HCT116 (cell line): ENCODE measurements around the gene SYNPR. TPM values are rescaled to one million over a fixed set of nuclear protein-coding genes. Genes with fewer than 3 reads are reported as not detected.

Source experiments
- ATAC-seq: fragments of 200-7000 bp; cut with Tn5 transposase; 2 replicates; pipeline ENCODE4 v1.9.1; 2020; ENCODE audit warnings: mild to moderate bottlenecking, moderate library complexity
- BruUV-seq: library from RNA; stranded (reverse); fragments of 400-500 nt; replicated peaks from 2 replicates; lab custom pipeline; 2021; lab: Mats Ljungman, UMichigan
- CTCF ChIA-PET: fragments of 300-600 bp; sonication (Branson Sonifier 250); formaldehyde crosslinking; loops from one replicate; lab custom pipeline; 2021; ENCODE audit warnings: antibody characterized with exemption; lab: Charles Lee
- POLR2A ChIA-PET: fragments of 300-600, 350-600 bp; sonication (Branson Sonifier 250); formaldehyde crosslinking; loops from one replicate; lab custom pipeline; 2021; ENCODE audit warnings: antibody characterized with exemption; lab: Charles Lee
- RAD21 ChIA-PET, 2 experiments: fragments of 300-600 bp; sonication (Branson Sonifier 250); formaldehyde crosslinking; loops; one replicate each; lab custom pipeline; 2023; ENCODE audit warnings: low total read pairs in 2 of 2; ENCODE audit not compliant: uncharacterized antibody in 2 of 2, unreplicated experiment in 2 of 2, low non-redundant PET in 1 of 2; lab: Charles Lee
- DNase-seq: peaks from one replicate; pipeline ENCODE4 v3.0.0-alpha.2; 2010; ENCODE audit warnings: low read depth, low spot score
- H2AFZ ChIP-seq: fragments of 200-600 bp; shearing (Covaris generic), sonication (generic); 2 replicates; pipeline ENCODE4 v1.6.1; 2017; ENCODE audit warnings: low read depth, mixed run types, mixed read lengths, antibody characterized with exemption, low read length; ENCODE audit not compliant: poor library complexity, severe bottlenecking
- H3K27ac ChIP-seq: 2 replicates; pipeline ENCODE4 v1.5.1; 2012; ENCODE audit warnings: low read depth, low read length
- H3K27me3 ChIP-seq: fragments of 200-600 bp; sonication (generic); 2 replicates; pipeline ENCODE4 v1.6.1; 2016; ENCODE audit warnings: mixed run types, low read length, mixed read lengths; ENCODE audit not compliant: insufficient read depth
- H3K36me3 ChIP-seq, 2 experiments: fragments of 200-500 bp in 1 of 2; fragments of 200-600 bp in 1 of 2; sonication (Bioruptor generic) in 1 of 2; sonication (generic) in 1 of 2; 2 replicates each; pipeline versions ENCODE4 v1.5.1 to v1.6.1; 2014 to 2016; ENCODE audit warnings: low read length in 2 of 2, inconsistent platforms in 1 of 2, mixed read lengths in 1 of 2, mixed run types in 1 of 2; ENCODE audit not compliant: insufficient read depth in 2 of 2, control insufficient read depth in 1 of 2
- H3K4me1 ChIP-seq, 2 experiments: fragments of 200-600 bp in 1 of 2; sonication (generic) in 1 of 2; 2 replicates each; pipeline versions ENCODE4 v1.5.1 to v1.6.1; 2012 to 2017; ENCODE audit warnings: low read length in 2 of 2, inconsistent platforms in 1 of 2, mild to moderate bottlenecking in 1 of 2, mixed read lengths in 1 of 2, mixed run types in 1 of 2, moderate library complexity in 1 of 2; ENCODE audit not compliant: insufficient read depth in 2 of 2, control insufficient read depth in 1 of 2
- H3K4me2 ChIP-seq: fragments of 200-600 bp; sonication (generic); 2 replicates; pipeline ENCODE4 v1.6.1; 2017; ENCODE audit warnings: mixed run types, low read length, mixed read lengths
- H3K4me3 ChIP-seq, 2 experiments: fragments of 200-600 bp in 1 of 2; sonication (generic) in 1 of 2; replicated peaks in 1 of 2; 2 replicates each; pipeline ENCODE4 v1.5.1; 2011 to 2016; ENCODE audit warnings: low read length in 2 of 2, control low read depth in 1 of 2, low read depth in 1 of 2, mild to moderate bottlenecking in 1 of 2, mixed read lengths in 1 of 2, mixed run types in 1 of 2
- H3K79me2 ChIP-seq: fragments of 200-600 bp; sonication (generic); 2 replicates; pipeline ENCODE4 v1.6.1; 2017; ENCODE audit warnings: mild to moderate bottlenecking, mixed run types, low read length, moderate library complexity, mixed read lengths; ENCODE audit not compliant: insufficient read depth
- H3K9ac ChIP-seq: fragments of 200-600 bp; sonication (generic); 2 replicates; pipeline ENCODE4 v1.6.1; 2016; ENCODE audit warnings: low read length, mixed read lengths
- H3K9me2 ChIP-seq: fragments of 200-600 bp; sonication (generic), shearing (Covaris generic); 2 replicates; pipeline ENCODE4 v1.6.1; 2017; ENCODE audit warnings: mixed run types, mild to moderate bottlenecking, moderate library complexity; ENCODE audit not compliant: insufficient read depth
- H3K9me3 ChIP-seq, 2 experiments: fragments of 200-500 bp in 1 of 2; fragments of 200-600 bp in 1 of 2; sonication (Bioruptor generic) in 1 of 2; sonication (generic) in 1 of 2; 2 replicates each; pipeline ENCODE4 v1.6.1; 2014 to 2017; ENCODE audit warnings: low read length in 2 of 2, mixed read lengths in 2 of 2, inconsistent platforms in 1 of 2, low read depth in 1 of 2, mild to moderate bottlenecking in 1 of 2, mixed run types in 1 of 2, moderate library complexity in 1 of 2; ENCODE audit not compliant: control insufficient read depth in 1 of 2, insufficient read depth in 1 of 2
- H4K20me1 ChIP-seq: fragments of 200-600 bp; sonication (generic), shearing (Covaris generic); 2 replicates; pipeline ENCODE4 v1.6.1; 2017; ENCODE audit warnings: mixed run types, mild to moderate bottlenecking, moderate library complexity; ENCODE audit not compliant: insufficient read depth
- EZH2phosphoT487 ChIP-seq: fragments of 200-600 bp; IDR thresholded peaks from 2 replicates; pipeline ENCODE4 v1.6.1; 2018; ENCODE audit warnings: antibody characterized with exemption, borderline replicate concordance
- POLR2A ChIP-seq: IDR thresholded peaks from 2 replicates; pipeline ENCODE4 v1.7.0; 2011; ENCODE audit warnings: borderline replicate concordance; ENCODE audit not compliant: insufficient read depth, insufficient read length; ENCODE audit errors: extremely low read depth
- SIN3A ChIP-seq: IDR thresholded peaks from 2 replicates; pipeline ENCODE4 v1.6.1; 2012; ENCODE audit warnings: low read depth
- SP1 ChIP-seq: IDR thresholded peaks from 2 replicates; pipeline ENCODE4 v1.6.1; 2012; ENCODE audit warnings: low read depth
- TCF7L2 ChIP-seq: IDR thresholded peaks from 2 replicates; pipeline ENCODE4 v1.7.0; 2011; ENCODE audit warnings: borderline replicate concordance, inconsistent platforms; ENCODE audit not compliant: insufficient read depth, insufficient read length; ENCODE audit errors: extremely low read depth
- intact Hi-C: fragments of 100-400 bp; cut with micrococcal nuclease; formaldehyde crosslinking; loops from 2 replicates; pipeline ENCODE4 v1.10.0; 2022
- total RNA-seq: library from RNA; stranded (reverse); gene quantifications from one replicate; pipeline ENCODE4 v1.2.1, GENCODE V29; 2021; ENCODE audit not compliant: unreplicated experiment
- TF ChIP-seq, protein P1 (sequence below): IDR thresholded peaks from 2 replicates; pipeline ENCODE4 v1.6.1; 2012; ENCODE audit warnings: low read depth

The SYNPR gene
- total RNA-seq, 1 experiment from 2014 or later, result not detected

GRCh38 chr3:63478990-63479660, 201.0 kb downstream of the SYNPR start (continued):
- TF ChIP-seq TCF7L2 (no peak), SP1 (no peak), POLR2A (no peak)
- TF ChIP-seq, protein P1, sequence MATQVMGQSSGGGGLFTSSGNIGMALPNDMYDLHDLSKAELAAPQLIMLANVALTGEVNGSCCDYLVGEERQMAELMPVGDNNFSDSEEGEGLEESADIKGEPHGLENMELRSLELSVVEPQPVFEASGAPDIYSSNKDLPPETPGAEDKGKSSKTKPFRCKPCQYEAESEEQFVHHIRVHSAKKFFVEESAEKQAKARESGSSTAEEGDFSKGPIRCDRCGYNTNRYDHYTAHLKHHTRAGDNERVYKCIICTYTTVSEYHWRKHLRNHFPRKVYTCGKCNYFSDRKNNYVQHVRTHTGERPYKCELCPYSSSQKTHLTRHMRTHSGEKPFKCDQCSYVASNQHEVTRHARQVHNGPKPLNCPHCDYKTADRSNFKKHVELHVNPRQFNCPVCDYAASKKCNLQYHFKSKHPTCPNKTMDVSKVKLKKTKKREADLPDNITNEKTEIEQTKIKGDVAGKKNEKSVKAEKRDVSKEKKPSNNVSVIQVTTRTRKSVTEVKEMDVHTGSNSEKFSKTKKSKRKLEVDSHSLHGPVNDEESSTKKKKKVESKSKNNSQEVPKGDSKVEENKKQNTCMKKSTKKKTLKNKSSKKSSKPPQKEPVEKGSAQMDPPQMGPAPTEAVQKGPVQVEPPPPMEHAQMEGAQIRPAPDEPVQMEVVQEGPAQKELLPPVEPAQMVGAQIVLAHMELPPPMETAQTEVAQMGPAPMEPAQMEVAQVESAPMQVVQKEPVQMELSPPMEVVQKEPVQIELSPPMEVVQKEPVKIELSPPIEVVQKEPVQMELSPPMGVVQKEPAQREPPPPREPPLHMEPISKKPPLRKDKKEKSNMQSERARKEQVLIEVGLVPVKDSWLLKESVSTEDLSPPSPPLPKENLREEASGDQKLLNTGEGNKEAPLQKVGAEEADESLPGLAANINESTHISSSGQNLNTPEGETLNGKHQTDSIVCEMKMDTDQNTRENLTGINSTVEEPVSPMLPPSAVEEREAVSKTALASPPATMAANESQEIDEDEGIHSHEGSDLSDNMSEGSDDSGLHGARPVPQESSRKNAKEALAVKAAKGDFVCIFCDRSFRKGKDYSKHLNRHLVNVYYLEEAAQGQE, result no peak

DNA sequence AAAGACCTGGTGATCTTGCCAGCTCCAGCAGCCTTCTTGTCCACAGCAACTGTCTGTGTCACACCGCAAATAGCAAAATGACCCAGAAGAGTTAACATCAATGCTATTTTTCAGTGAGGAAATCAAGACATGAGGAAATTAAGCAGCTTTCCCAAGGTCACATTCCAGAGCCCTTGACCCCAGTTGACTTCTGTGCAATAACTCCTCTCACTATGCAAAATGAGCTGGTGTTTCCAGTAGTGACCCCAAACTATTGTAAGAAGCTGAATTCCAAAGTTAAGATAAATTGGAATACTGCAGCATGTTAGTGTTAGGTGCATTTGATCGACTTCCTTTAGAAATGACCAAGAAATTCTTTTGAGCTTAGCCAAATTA, 201.5 kb downstream of the SYNPR start:
- H3K79me2 ChIP-seq, result no peaks in the 10 kb centered on the region
- ChIA-PET CTCF (no interaction called here), RAD21 (no interaction called here), POLR2A (no interaction called here)
- H3K4me2 ChIP-seq, result no peak overlapping the region
- no peak overlapping the region for H2AFZ ChIP-seq
- no peaks in the 10 kb centered on the region for H3K9me3 ChIP-seq
- H3K9ac ChIP-seq, result no peak overlapping the region
- no peaks in the 10 kb centered on the region for H3K36me3 ChIP-seq
- no TSS peak for BruUV-seq
- H3K9me2 ChIP-seq, result no peaks in the 10 kb centered on the region
- no peak for TF ChIP-seq POLR2A
- no peak for TF ChIP-seq EZH2phosphoT487
- no peak for TF ChIP-seq SIN3A
- H3K27me3 ChIP-seq, result no peaks in the 10 kb centered on the region; the same call in 1 of the 2 replicates
- no peaks in the 10 kb centered on the region for H3K4me1 ChIP-seq
- intact Hi-C loops, result no loop called here
- no peak for DNase-seq
- no peak overlapping the region for H3K4me3 ChIP-seq
- H3K27ac ChIP-seq, result no peak overlapping the region
- no peak for ATAC-seq
- no peaks in the 10 kb centered on the region for H4K20me1 ChIP-seq
